GM21528 (cell line): ENCODE measurements around the gene DNAJC21.
"Not testable (repeated sequence)": the region's sequence is repeated elsewhere in the genome, so short reads cannot be mapped to it uniquely, and the experiment has no call there.

Experiments used
- ATAC-seq: cut with Tn5 transposase; IDR thresholded peaks from one replicate; pipeline ENCODE4 v1.9.1; 2021; ENCODE audit warnings: mild to moderate bottlenecking, moderate library complexity; ENCODE audit not compliant: unreplicated experiment, low FRiP score

The DNAJC21 gene

GRCh38 chr5:34919077-34919476 is 10.3 kb upstream of the DNAJC21 start:
- no peak for ATAC-seq

- not testable (repeated sequence) for ATAC-seq
These were observed 6.1 kb upstream of the DNAJC21 start for GRCh38 chr5:34923256-34923655.

- no peak for ATAC-seq
These were observed 5.5 kb upstream of the DNAJC21 start for GRCh38 chr5:34923694-34924461.

GRCh38 chr5:34924462-34924765 is 4.9 kb upstream of the DNAJC21 start:
- ATAC-seq, result no peak

GRCh38 chr5:34926318-34926888 is 3.0 kb upstream of the DNAJC21 start:
- ATAC-seq, result no peak

GRCh38 chr5:34927785-34928184 is 1.6 kb upstream of the DNAJC21 start:
- no peak for ATAC-seq

GRCh38 chr5:34928267-34928666 is 1.1 kb upstream of the DNAJC21 start:
- no peak for ATAC-seq

- peak; percentile 77 for ATAC-seq
These were observed 532 bp downstream of the DNAJC21 start for GRCh38 chr5:34929720-34930461.

GRCh38 chr5:34930462-34930844 is 1.1 kb downstream of the DNAJC21 start:
- ATAC-seq, result no peak

GRCh38 chr5:34930870-34931269 is 1.5 kb downstream of the DNAJC21 start:
- no peak for ATAC-seq

- no peak for ATAC-seq
These were observed 3.6 kb downstream of the DNAJC21 start for GRCh38 chr5:34932947-34933346.

GRCh38 chr5:34941936-34942335 is 12.6 kb downstream of the DNAJC21 start:
- no peak for ATAC-seq

- ATAC-seq, result no peak
These were observed 14.7 kb downstream of the DNAJC21 start for GRCh38 chr5:34944044-34944443.

- ATAC-seq, result no peak
These were observed 15.2 kb downstream of the DNAJC21 start for GRCh38 chr5:34944460-34945047.

GRCh38 chr5:34957321-34957720 is 28.0 kb downstream of the DNAJC21 start:
- no peak for ATAC-seq

GRCh38 chr5:34957857-34958690 is 28.7 kb downstream of the DNAJC21 start:
- no peak for ATAC-seq

GRCh38 chr5:34959323-34959722 is 30.0 kb downstream of the DNAJC21 start:
- peak; percentile 86 for ATAC-seq

GRCh38 chr5:34967540-34967939 is 38.2 kb downstream of the DNAJC21 start:
- no peak for ATAC-seq

GRCh38 chr5:34968258-34968657 is 38.9 kb downstream of the DNAJC21 start:
- ATAC-seq, result no peak

GRCh38 chr5:34970552-34970951 is 41.2 kb downstream of the DNAJC21 start:
- no peak for ATAC-seq

GRCh38 chr5:34971655-34972054 is 42.3 kb downstream of the DNAJC21 start:
- ATAC-seq, result not testable (repeated sequence)
